HEK293 (cell line): ENCODE data around the gene NKD1.

ENCODE experiments used
- CTCF ChIA-PET: fragments of 350-600 bp; formaldehyde crosslinking; extraction: SDS; loops from one replicate; lab custom pipeline; 2021; ENCODE audit warnings: antibody characterized with exemption; lab: Yijun Ruan, JAX
- POLR2A ChIA-PET: fragments of 300-600 bp; formaldehyde crosslinking; extraction: SDS; loops from one replicate; lab custom pipeline; 2020; ENCODE audit warnings: antibody characterized with exemption, inconsistent platforms; lab: Yijun Ruan, JAX
- H3K27ac ChIP-seq: fragments of 200-500 bp; sonication (Bioruptor generic); 2 replicates; pipeline ENCODE4 v1.5.1; 2014; ENCODE audit warnings: low read depth, low read length, control low read depth, inconsistent platforms; ENCODE audit errors: extremely low read depth
- H3K36me3 ChIP-seq, 2 experiments: fragments of 200-500 bp in 1 of 2; sonication (Bioruptor generic) in 1 of 2; 1 replicate in 1 of 2; 2 replicates in 1 of 2; pipeline ENCODE4 v1.5.1; 2014 to 2017; ENCODE audit warnings: inconsistent platforms in 2 of 2, low read length in 2 of 2; ENCODE audit not compliant: control insufficient read depth in 2 of 2, insufficient read depth in 1 of 2
- H3K4me1 ChIP-seq: fragments of 200-500 bp; sonication (Bioruptor generic); 2 replicates; pipeline ENCODE4 v1.5.1; 2014; ENCODE audit warnings: mild to moderate bottlenecking, low read length, inconsistent platforms; ENCODE audit not compliant: control insufficient read depth, insufficient read depth
- H3K4me3 ChIP-seq: 2 replicates; pipeline ENCODE4 v1.5.1; 2011; ENCODE audit warnings: low read depth, mild to moderate bottlenecking, control low read depth, low read length, moderate library complexity
- H3K9me3 ChIP-seq: fragments of 200-500 bp; sonication (Bioruptor generic); 2 replicates; pipeline ENCODE4 v1.5.1; 2014; ENCODE audit warnings: low read depth, low read length, inconsistent platforms; ENCODE audit not compliant: control insufficient read depth, insufficient read depth
- GLIS2 ChIP-seq: fragments of 450-650 bp; formaldehyde crosslinking; IDR thresholded peaks from 2 replicates; pipeline ENCODE4 v1.5.1; 2016; ENCODE audit warnings: missing biosample characterization, missing genetic modification characterization
- OSR2 ChIP-seq: fragments of 450-650 bp; formaldehyde crosslinking; IDR thresholded peaks from 2 replicates; pipeline ENCODE4 v1.5.1; 2016; ENCODE audit warnings: missing biosample characterization, missing genetic modification characterization
- ZNF214 ChIP-seq: fragments of 450-650 bp; formaldehyde crosslinking; IDR thresholded peaks from 2 replicates; pipeline ENCODE4 v1.5.1; 2017; ENCODE audit warnings: missing biosample characterization, mild to moderate bottlenecking, missing genetic modification characterization, borderline replicate concordance
- ZNF423 ChIP-seq: fragments of 450-650 bp; formaldehyde crosslinking; IDR thresholded peaks from 2 replicates; pipeline ENCODE4 v1.5.1; 2016; ENCODE audit warnings: missing biosample characterization, missing genetic modification characterization
- ZNF473 ChIP-seq: fragments of 450-650 bp; formaldehyde crosslinking; IDR thresholded peaks from 2 replicates; pipeline ENCODE4 v1.5.1; 2017; ENCODE audit warnings: missing biosample characterization, missing genetic modification characterization
- ZNF624 ChIP-seq: fragments of 450-650 bp; formaldehyde crosslinking; IDR thresholded peaks from 2 replicates; pipeline ENCODE4 v1.5.1; 2017; ENCODE audit warnings: missing biosample characterization, missing genetic modification characterization
- TF ChIP-seq, protein P1 (sequence below): fragments of 450-650 bp; formaldehyde crosslinking; IDR thresholded peaks from 2 replicates; pipeline ENCODE4; 2016; ENCODE audit warnings: missing biosample characterization, missing genetic modification characterization
- TF ChIP-seq, protein P2 (sequence below): fragments of 450-650 bp; formaldehyde crosslinking; IDR thresholded peaks from 2 replicates; pipeline ENCODE4 v1.5.1; 2016; ENCODE audit warnings: missing biosample characterization, missing genetic modification characterization, borderline replicate concordance
- TF ChIP-seq, protein P3 (sequence below): fragments of 450-650 bp; formaldehyde crosslinking; IDR thresholded peaks from 2 replicates; pipeline ENCODE4 v1.5.1; 2016; ENCODE audit warnings: missing biosample characterization, missing genetic modification characterization
- TF ChIP-seq, protein P4 (sequence below): fragments of 450-650 bp; IDR thresholded peaks from 2 replicates; pipeline ENCODE4 v1.5.1; 2018; ENCODE audit warnings: missing biosample characterization, missing genetic modification characterization

The NKD1 gene

DNA sequence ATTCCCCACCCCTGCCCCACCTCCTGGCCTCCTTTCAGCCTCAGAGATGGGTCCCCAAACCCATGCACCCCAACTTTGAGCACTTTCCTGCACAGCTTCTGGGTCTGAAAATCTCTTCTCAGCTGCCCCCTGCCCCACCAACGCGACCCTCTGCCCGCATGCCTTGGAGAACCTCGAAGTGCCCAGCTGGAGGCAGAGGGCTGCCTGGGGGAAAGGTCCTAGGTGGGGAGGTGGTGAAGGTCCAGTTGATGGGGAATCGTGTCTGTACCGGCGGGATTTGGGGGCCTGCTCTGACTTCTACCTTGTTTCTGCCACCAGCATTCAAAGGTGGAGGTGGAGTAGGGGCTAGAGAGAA, 1.3 kb downstream of the NKD1 start:
- no peaks in the 10 kb centered on the region for H3K9me3 ChIP-seq
- no peaks in the 10 kb centered on the region for H3K36me3 ChIP-seq
- CTCF ChIA-PET = interaction anchor here (0.6 to 0.7 kb wide), 2 partner anchors 74 to 550 kb away, joined by 3 to 4 read pairs; no protein-coding TSS in a partner anchor
- no peaks in the 10 kb centered on the region for H3K4me1 ChIP-seq
- TF ChIP-seq, protein P1, sequence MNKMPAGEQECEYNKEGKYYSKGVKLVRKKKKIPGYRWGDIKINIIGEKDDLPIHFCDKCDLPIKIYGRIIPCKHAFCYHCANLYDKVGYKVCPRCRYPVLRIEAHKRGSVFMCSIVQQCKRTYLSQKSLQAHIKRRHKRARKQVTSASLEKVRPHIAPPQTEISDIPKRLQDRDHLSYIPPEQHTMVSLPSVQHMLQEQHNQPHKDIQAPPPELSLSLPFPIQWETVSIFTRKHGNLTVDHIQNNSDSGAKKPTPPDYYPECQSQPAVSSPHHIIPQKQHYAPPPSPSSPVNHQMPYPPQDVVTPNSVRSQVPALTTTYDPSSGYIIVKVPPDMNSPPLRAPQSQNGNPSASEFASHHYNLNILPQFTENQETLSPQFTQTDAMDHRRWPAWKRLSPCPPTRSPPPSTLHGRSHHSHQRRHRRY (tag by site-specific recombination) = no peak
- no peak for TF ChIP-seq ZNF624 (tag by site-specific recombination)
- TF ChIP-seq, all 188 proteins: peak for 0
- POLR2A ChIA-PET = no interaction called here
- Histone ChIP-seq H3K4me3 (no peak overlapping the region), H3K27ac (no peak overlapping the region)

DNA sequence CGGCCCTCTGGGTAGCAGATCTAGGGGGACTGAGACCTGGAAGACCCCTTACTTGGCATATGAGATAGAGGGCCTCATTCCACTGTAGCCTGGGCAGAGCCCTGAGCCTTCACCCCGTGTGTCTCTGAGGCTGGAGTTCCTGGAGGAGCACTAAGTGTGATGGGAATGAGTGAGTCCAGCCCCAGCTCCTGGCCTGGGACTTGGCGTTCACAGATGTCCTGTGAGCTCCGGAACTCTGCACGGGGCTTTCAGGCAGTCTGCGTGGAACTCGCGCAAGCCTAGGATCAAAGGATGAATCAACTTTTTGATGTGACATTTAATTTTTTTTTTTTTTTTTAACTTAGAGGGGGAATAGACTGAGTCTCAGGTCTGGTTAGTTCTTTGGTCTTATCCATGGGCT, 1.8 kb downstream of the NKD1 start:
- Histone ChIP-seq H3K4me1 (no peaks in the 10 kb centered on the region), H3K9me3 (no peaks in the 10 kb centered on the region), H3K36me3 (no peaks in the 10 kb centered on the region), H3K27ac (no peak overlapping the region), H3K4me3 (no peak overlapping the region)
- ChIA-PET POLR2A (interaction anchor here (0.7 kb wide), 1 partner anchor 484 kb away, joined by 5 read pairs; the partner anchor contains the start of gene HEATR3), CTCF (interaction anchor here (0.6 to 0.7 kb wide), 2 partner anchors 74 to 551 kb away, joined by 3 to 4 read pairs; no protein-coding TSS in a partner anchor)
- TF ChIP-seq ZNF473 (tag by site-specific recombination) (no peak), ZNF423 (tag by site-specific recombination) (no peak), GLIS2 (tag by site-specific recombination) (no peak), OSR2 (tag by site-specific recombination) (no peak), ZNF214 (tag by site-specific recombination) (no peak)
- TF ChIP-seq, protein P2, sequence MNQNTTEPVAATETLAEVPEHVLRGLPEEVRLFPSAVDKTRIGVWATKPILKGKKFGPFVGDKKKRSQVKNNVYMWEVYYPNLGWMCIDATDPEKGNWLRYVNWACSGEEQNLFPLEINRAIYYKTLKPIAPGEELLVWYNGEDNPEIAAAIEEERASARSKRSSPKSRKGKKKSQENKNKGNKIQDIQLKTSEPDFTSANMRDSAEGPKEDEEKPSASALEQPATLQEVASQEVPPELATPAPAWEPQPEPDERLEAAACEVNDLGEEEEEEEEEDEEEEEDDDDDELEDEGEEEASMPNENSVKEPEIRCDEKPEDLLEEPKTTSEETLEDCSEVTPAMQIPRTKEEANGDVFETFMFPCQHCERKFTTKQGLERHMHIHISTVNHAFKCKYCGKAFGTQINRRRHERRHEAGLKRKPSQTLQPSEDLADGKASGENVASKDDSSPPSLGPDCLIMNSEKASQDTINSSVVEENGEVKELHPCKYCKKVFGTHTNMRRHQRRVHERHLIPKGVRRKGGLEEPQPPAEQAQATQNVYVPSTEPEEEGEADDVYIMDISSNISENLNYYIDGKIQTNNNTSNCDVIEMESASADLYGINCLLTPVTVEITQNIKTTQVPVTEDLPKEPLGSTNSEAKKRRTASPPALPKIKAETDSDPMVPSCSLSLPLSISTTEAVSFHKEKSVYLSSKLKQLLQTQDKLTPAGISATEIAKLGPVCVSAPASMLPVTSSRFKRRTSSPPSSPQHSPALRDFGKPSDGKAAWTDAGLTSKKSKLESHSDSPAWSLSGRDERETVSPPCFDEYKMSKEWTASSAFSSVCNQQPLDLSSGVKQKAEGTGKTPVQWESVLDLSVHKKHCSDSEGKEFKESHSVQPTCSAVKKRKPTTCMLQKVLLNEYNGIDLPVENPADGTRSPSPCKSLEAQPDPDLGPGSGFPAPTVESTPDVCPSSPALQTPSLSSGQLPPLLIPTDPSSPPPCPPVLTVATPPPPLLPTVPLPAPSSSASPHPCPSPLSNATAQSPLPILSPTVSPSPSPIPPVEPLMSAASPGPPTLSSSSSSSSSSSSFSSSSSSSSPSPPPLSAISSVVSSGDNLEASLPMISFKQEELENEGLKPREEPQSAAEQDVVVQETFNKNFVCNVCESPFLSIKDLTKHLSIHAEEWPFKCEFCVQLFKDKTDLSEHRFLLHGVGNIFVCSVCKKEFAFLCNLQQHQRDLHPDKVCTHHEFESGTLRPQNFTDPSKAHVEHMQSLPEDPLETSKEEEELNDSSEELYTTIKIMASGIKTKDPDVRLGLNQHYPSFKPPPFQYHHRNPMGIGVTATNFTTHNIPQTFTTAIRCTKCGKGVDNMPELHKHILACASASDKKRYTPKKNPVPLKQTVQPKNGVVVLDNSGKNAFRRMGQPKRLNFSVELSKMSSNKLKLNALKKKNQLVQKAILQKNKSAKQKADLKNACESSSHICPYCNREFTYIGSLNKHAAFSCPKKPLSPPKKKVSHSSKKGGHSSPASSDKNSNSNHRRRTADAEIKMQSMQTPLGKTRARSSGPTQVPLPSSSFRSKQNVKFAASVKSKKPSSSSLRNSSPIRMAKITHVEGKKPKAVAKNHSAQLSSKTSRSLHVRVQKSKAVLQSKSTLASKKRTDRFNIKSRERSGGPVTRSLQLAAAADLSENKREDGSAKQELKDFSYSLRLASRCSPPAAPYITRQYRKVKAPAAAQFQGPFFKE = no peak
- TF ChIP-seq, protein P3, sequence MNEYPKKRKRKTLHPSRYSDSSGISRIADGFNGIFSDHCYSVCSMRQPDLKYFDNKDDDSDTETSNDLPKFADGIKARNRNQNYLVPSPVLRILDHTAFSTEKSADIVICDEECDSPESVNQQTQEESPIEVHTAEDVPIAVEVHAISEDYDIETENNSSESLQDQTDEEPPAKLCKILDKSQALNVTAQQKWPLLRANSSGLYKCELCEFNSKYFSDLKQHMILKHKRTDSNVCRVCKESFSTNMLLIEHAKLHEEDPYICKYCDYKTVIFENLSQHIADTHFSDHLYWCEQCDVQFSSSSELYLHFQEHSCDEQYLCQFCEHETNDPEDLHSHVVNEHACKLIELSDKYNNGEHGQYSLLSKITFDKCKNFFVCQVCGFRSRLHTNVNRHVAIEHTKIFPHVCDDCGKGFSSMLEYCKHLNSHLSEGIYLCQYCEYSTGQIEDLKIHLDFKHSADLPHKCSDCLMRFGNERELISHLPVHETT (tag by site-specific recombination) = no peak
- TF ChIP-seq, protein P4, sequence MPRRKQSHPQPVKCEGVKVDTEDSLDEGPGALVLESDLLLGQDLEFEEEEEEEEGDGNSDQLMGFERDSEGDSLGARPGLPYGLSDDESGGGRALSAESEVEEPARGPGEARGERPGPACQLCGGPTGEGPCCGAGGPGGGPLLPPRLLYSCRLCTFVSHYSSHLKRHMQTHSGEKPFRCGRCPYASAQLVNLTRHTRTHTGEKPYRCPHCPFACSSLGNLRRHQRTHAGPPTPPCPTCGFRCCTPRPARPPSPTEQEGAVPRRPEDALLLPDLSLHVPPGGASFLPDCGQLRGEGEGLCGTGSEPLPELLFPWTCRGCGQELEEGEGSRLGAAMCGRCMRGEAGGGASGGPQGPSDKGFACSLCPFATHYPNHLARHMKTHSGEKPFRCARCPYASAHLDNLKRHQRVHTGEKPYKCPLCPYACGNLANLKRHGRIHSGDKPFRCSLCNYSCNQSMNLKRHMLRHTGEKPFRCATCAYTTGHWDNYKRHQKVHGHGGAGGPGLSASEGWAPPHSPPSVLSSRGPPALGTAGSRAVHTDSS (tag by site-specific recombination) = no peak
